K562 (cell line): ENCODE data around the gene KLHL18. TPM values are rescaled to one million over a fixed set of nuclear protein-coding genes. Genes with fewer than 3 reads are reported as not detected.

Source experiments
- CHD2 ChIP-seq: IDR thresholded peaks from 2 replicates; pipeline ENCODE4 v1.6.1; 2011; ENCODE audit warnings: low read depth, low read length
- DPF2 ChIP-seq: fragments of 450-650 bp; IDR thresholded peaks from 2 replicates; pipeline ENCODE4 v1.6.1; 2016
- EP400 ChIP-seq: fragments of 450-650 bp; IDR thresholded peaks from 2 replicates; pipeline ENCODE4 v1.6.1; 2017; ENCODE audit warnings: antibody characterized with exemption, mild to moderate bottlenecking, moderate library complexity
- FOXA1 ChIP-seq: fragments of 450-650 bp; IDR thresholded peaks from 2 replicates; pipeline ENCODE4 v1.6.1; 2016; ENCODE audit warnings: mild to moderate bottlenecking, borderline replicate concordance
- HDAC6 ChIP-seq: IDR thresholded peaks from 2 replicates; pipeline ENCODE4 v1.6.1; 2012; ENCODE audit warnings: low read depth, mild to moderate bottlenecking, control low read depth, inconsistent platforms, low read length, moderate library complexity
- HSF4 ChIP-seq: fragments of 250-450 bp; sonication (Bioruptor Pico); IDR thresholded peaks from 2 replicates; pipeline ENCODE4 v2.1.2; 2022; ENCODE audit warnings: mild to moderate bottlenecking, moderate library complexity, borderline replicate concordance
- IRF2 ChIP-seq: sonication (generic); formaldehyde crosslinking; IDR thresholded peaks from 2 replicates; pipeline ENCODE4 v1.8.1; 2022; ENCODE audit warnings: mild to moderate bottlenecking, missing genetic modification reagents
- MIER1 ChIP-seq: fragments of 450-650 bp; IDR thresholded peaks from 2 replicates; pipeline ENCODE4 v1.6.1; 2016; ENCODE audit warnings: antibody characterized with exemption, mild to moderate bottlenecking, low read depth
- MYC ChIP-seq, 2 experiments: fragments of 250-450 bp in 1 of 2; sonication (Bioruptor Pico) in 1 of 2; IDR thresholded peaks; 2 replicates each; pipeline versions ENCODE4 v1.5.1 to v1.6.1; 2012 to 2021; ENCODE audit warnings: low read depth in 2 of 2, borderline replicate concordance in 1 of 2, improper control_type of control experiment in 1 of 2, low read length in 1 of 2, mild to moderate bottlenecking in 1 of 2, moderate library complexity in 1 of 2
- NEUROD1 ChIP-seq: fragments of 150-350 bp; IDR thresholded peaks from 2 replicates; pipeline ENCODE4 v1.6.1; 2014; ENCODE audit warnings: borderline replicate concordance, low read length, low read depth; ENCODE audit not compliant: partially characterized antibody
- RB1 ChIP-seq: fragments of 450-650 bp; IDR thresholded peaks from 2 replicates; pipeline ENCODE4 v1.6.1; 2017; ENCODE audit warnings: low read depth, mild to moderate bottlenecking
- RBM25 ChIP-seq: fragments of 200-400 bp; formaldehyde crosslinking; IDR thresholded peaks from 2 replicates; pipeline ENCODE4 v1.6.1; 2018; ENCODE audit warnings: low read length, low read depth, moderate library complexity; ENCODE audit not compliant: severe bottlenecking
- SIRT6 ChIP-seq: IDR thresholded peaks from one replicate; pipeline ENCODE4 v1.6.1; 2012; ENCODE audit warnings: low read depth, mild to moderate bottlenecking, control low read depth, inconsistent platforms, low read length, moderate library complexity
- ZNF324 ChIP-seq: fragments of 250-450 bp; sonication (Bioruptor Pico); IDR thresholded peaks from 2 replicates; pipeline ENCODE4 v1.4.0; 2020; ENCODE audit warnings: mild to moderate bottlenecking
- ZNF436 ChIP-seq: fragments of 250-450, 450-650 bp; sonication (Bioruptor Pico); formaldehyde crosslinking; IDR thresholded peaks from 2 replicates; pipeline ENCODE4 v1.7.0; 2020; ENCODE audit warnings: mild to moderate bottlenecking
- polyA plus RNA-seq, 8 experiments: library from polyadenylated mRNA; depleted of rRNA in 4 of 8; stranded (reverse) in 5 of 8; unstranded in 3 of 8; fragments of >200 nt; fragmentation: Nextera tagmentation in 2 of 8; fragmentation: Illumina TruSeq in 1 of 8; extraction: Ambion mirVana in 2 of 8; extraction: Trizol in 1 of 8; gene quantifications; 2 replicates each; pipeline versions ENCODE4 v1.2.1 to v1.2.3, GENCODE V29; 2011 to 2014; ENCODE audit warnings: inconsistent platforms in 1 of 8, missing spikeins in 1 of 8
- total RNA-seq, 7 experiments: library from RNA; depleted of rRNA in 6 of 7; stranded (reverse); fragments of >200 nt in 6 of 7; fragmentation: Illumina TruSeq in 2 of 7; extraction: Trizol in 2 of 7; gene quantifications; 2 replicates each; pipeline versions ENCODE4 v1.2.1 to v1.2.3, GENCODE V29; 2011 to 2021; ENCODE audit warnings: low replicate concordance in 1 of 7
- TF ChIP-seq, protein P1 (sequence below): fragments of 250-450 bp; sonication (Bioruptor Pico); IDR thresholded peaks from 2 replicates; pipeline ENCODE4 v1.4.0; 2020; ENCODE audit warnings: mild to moderate bottlenecking, moderate library complexity
- TF ChIP-seq, protein P2 (sequence below): fragments of 450-650 bp; IDR thresholded peaks from 2 replicates; pipeline ENCODE4 v1.6.1; 2016; ENCODE audit warnings: low read depth, mild to moderate bottlenecking, moderate library complexity
- TF ChIP-seq, protein P3 (sequence below), 2 experiments: fragments of 450-650 bp; conservative IDR thresholded peaks; 2 replicates each; pipeline ENCODE4 v1.6.1; 2017; ENCODE audit warnings: mild to moderate bottlenecking in 2 of 2, moderate library complexity in 2 of 2
- TF ChIP-seq, protein P4 (sequence below), 2 experiments: fragments of 200-800 bp in 1 of 2; sonication (Bioruptor generic) in 1 of 2; sonication (generic) in 1 of 2; formaldehyde crosslinking in 1 of 2; IDR thresholded peaks in 1 of 2; conservative IDR thresholded peaks in 1 of 2; 2 replicates each; pipeline versions ENCODE4 v1.5.0 to v1.6.1; 2016 to 2020; ENCODE audit warnings: missing compliant biosample characterization in 1 of 2, missing genetic modification characterization in 1 of 2, missing genetic modification reagents in 1 of 2

Gene KLHL18
- total and polyA plus RNA-seq, 9 of the 15 experiments (the other 6 are each of a cell fraction or from before 2014, with no cell fraction given), result 26.7 to 97.5 (median 48.7) TPM

DNA sequence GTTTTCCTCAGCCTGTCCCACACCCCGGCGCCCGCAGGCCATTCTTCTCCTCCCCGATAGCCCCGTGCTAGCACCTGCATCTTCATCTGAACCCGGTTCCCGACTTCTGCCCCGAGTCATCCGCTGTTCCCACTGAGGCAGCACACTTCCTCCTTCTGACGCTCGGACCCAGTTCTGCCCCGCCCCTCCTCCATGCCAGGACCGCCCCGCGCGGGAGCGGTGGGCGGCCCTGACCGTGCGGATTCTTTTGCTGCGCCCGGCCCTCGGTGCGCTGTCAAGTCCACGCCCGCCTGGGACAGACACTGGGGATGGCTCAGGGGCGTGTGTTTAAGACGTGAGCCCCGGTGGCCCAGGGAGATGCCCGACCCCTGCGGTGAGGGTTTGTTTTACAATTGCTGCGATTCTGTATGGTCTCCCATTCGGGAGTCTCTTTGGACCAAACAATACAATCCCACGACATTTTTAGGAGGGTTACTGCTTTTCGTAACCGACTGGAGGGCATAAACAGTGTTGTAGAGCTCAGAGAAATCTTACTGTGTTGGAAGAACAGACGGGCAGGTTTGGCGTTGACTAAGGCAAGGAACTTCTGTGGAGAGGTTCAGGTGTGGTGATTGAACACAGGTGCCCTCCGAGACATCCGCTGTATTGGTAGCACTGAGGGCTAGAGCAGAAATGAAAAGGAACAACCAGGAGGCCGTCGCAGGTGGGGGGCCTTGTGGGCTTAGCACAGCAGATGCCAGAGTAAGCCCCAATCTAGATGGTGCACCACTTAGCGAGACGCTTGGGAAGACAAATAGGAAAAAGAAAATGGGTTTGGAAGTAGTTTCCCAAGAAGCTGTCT, 98.8 kb downstream of the KLHL18 start (continued):
- TF ChIP-seq, protein P1, sequence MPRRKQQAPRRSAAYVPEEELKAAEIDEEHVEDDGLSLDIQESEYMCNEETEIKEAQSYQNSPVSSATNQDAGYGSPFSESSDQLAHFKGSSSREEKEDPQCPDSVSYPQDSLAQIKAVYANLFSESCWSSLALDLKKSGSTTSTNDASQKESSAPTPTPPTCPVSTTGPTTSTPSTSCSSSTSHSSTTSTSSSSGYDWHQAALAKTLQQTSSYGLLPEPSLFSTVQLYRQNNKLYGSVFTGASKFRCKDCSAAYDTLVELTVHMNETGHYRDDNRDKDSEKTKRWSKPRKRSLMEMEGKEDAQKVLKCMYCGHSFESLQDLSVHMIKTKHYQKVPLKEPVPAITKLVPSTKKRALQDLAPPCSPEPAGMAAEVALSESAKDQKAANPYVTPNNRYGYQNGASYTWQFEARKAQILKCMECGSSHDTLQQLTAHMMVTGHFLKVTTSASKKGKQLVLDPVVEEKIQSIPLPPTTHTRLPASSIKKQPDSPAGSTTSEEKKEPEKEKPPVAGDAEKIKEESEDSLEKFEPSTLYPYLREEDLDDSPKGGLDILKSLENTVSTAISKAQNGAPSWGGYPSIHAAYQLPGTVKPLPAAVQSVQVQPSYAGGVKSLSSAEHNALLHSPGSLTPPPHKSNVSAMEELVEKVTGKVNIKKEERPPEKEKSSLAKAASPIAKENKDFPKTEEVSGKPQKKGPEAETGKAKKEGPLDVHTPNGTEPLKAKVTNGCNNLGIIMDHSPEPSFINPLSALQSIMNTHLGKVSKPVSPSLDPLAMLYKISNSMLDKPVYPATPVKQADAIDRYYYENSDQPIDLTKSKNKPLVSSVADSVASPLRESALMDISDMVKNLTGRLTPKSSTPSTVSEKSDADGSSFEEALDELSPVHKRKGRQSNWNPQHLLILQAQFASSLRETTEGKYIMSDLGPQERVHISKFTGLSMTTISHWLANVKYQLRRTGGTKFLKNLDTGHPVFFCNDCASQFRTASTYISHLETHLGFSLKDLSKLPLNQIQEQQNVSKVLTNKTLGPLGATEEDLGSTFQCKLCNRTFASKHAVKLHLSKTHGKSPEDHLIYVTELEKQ (CRISPR knock-in tag), result no peak
- TF ChIP-seq, protein P2, sequence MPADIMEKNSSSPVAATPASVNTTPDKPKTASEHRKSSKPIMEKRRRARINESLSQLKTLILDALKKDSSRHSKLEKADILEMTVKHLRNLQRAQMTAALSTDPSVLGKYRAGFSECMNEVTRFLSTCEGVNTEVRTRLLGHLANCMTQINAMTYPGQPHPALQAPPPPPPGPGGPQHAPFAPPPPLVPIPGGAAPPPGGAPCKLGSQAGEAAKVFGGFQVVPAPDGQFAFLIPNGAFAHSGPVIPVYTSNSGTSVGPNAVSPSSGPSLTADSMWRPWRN, result no peak
- TF ChIP-seq EP400, result no peak
- TF ChIP-seq MIER1, result no peak
- no peak for TF ChIP-seq ZNF324 (CRISPR knock-in tag)
- no peak for TF ChIP-seq MYC (IDR thresholded peaks at IDR 0.05; ENCODE audit: low read depth, low read length)
- TF ChIP-seq MYC (CRISPR knock-in tag; IDR thresholded peaks at IDR 0.05; ENCODE audit: borderline replicate concordance, low read depth), result no peak
- TF ChIP-seq, protein P3, sequence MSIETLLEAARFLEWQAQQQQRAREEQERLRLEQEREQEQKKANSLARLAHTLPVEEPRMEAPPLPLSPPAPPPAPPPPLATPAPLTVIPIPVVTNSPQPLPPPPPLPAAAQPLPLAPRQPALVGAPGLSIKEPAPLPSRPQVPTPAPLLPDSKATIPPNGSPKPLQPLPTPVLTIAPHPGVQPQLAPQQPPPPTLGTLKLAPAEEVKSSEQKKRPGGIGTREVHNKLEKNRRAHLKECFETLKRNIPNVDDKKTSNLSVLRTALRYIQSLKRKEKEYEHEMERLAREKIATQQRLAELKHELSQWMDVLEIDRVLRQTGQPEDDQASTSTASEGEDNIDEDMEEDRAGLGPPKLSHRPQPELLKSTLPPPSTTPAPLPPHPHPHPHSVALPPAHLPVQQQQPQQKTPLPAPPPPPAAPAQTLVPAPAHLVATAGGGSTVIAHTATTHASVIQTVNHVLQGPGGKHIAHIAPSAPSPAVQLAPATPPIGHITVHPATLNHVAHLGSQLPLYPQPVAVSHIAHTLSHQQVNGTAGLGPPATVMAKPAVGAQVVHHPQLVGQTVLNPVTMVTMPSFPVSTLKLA (conservative IDR thresholded peaks at IDR 0.05), result peak in 1 of 2 experiments; percentile 27; a peak in 2 of 4 replicates
- no peak for TF ChIP-seq IRF2 (CRISPR knock-in tag)
- no peak for TF ChIP-seq RB1
- TF ChIP-seq HDAC6, result no peak
- no peak for TF ChIP-seq RBM25
- no peak for TF ChIP-seq ZNF436 (CRISPR knock-in tag)
- no peak for TF ChIP-seq CHD2
- TF ChIP-seq NEUROD1, result no peak
- TF ChIP-seq HSF4 (CRISPR knock-in tag), result no peak
- no peak for TF ChIP-seq SIRT6
- TF ChIP-seq, protein P4, sequence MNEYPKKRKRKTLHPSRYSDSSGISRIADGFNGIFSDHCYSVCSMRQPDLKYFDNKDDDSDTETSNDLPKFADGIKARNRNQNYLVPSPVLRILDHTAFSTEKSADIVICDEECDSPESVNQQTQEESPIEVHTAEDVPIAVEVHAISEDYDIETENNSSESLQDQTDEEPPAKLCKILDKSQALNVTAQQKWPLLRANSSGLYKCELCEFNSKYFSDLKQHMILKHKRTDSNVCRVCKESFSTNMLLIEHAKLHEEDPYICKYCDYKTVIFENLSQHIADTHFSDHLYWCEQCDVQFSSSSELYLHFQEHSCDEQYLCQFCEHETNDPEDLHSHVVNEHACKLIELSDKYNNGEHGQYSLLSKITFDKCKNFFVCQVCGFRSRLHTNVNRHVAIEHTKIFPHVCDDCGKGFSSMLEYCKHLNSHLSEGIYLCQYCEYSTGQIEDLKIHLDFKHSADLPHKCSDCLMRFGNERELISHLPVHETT (CRISPR knock-in tag; conservative IDR thresholded peaks at IDR 0.05 in 1 of 2, IDR thresholded peaks at IDR 0.05 in 1 of 2), result 0 out of 4 replicates have a peak, but pooled peaks of 1 of the 2 experiments have one; percentile 20
- no peak for TF ChIP-seq FOXA1
- TF ChIP-seq DPF2, result peak; percentile 40; the same call in 1 of the 2 replicates
